GM12864 (cell line): ENCODE measurements around the gene MPP2.

Experiments used
- DNase-seq: peaks from one replicate; pipeline ENCODE4 v3.0.0-alpha.2; 2011; ENCODE audit warnings: low read depth
- H3K4me3 ChIP-seq: 2 replicates; pipeline ENCODE4 v1.5.1; 2011; ENCODE audit warnings: mild to moderate bottlenecking, low read depth, low read length, control low read depth
- CTCF ChIP-seq: IDR thresholded peaks from 2 replicates; pipeline ENCODE4 v1.5.1; 2011; ENCODE audit warnings: low read depth, mild to moderate bottlenecking, moderate library complexity, low read length, control low read depth, inconsistent platforms; ENCODE audit errors: missing control alignments

MPP2 gene

GRCh38 chr17:43834106-43834505, 73.2 kb downstream of the MPP2 start:
- TF ChIP-seq CTCF = no peak
- no peak for DNase-seq
- no peak overlapping the region for H3K4me3 ChIP-seq

- H3K4me3 ChIP-seq = no peak within 1 kb of the TSS
- DNase-seq = no peak
Measured at GRCh38 chr17:43832976-43833829, 74.1 kb downstream of the MPP2 start, which contains the start of gene MPP3. TSS of gene MPP3 (minus strand) at chr17:43833146. CDS start at chr17:43831906, 1,240 bp downstream.

GRCh38 chr17:43832168-43832975, 75.0 kb downstream of the MPP2 start:
- DNase-seq = no peak
- no peak for TF ChIP-seq CTCF
- H3K4me3 ChIP-seq = no peak overlapping the region

More at GRCh38 chr17:43832976-43833829, 74.1 kb downstream of the MPP2 start, which contains the start of gene MPP3:
- no peak for TF ChIP-seq CTCF

- TF ChIP-seq CTCF = no peak
- DNase-seq = no peak
- H3K4me3 ChIP-seq = no peak overlapping the region
Measured at GRCh38 chr17:43831633-43832032, 75.7 kb downstream of the MPP2 start.

GRCh38 chr17:43830510-43831140, 76.7 kb downstream of the MPP2 start:
- no peak overlapping the region for H3K4me3 ChIP-seq
- DNase-seq = no peak
- no peak for TF ChIP-seq CTCF

DNA sequence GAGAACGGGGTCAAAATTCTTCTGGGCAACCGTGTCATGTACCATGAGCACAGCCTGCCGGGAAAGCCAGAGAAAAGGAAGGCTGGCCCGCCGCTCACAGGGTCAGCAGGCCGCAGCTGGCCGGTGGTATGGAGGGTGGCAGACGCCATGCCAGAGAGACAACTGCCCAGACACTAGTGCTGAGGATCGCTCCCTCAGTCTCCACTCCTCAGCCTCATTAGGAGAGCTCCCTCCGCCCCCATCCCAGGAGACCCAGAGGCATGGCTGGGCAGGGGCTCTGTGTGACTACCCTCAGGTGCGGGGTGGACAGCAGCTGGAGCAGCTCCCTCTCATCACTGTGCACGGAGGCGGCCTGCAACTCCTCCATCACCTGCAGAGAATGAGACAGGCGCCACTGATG, 77.6 kb downstream of the MPP2 start:
- H3K4me3 ChIP-seq = no peak overlapping the region
- no peak for DNase-seq
- no peak for TF ChIP-seq CTCF
